A549 treated with Mapracorat at 1 μM for 4 hours (cell line): ENCODE measurements around the gene TNPO2. TPM values are rescaled to one million over a fixed set of nuclear protein-coding genes. Genes with fewer than 3 reads are reported as not detected.

Experiments used
- total RNA-seq: library from RNA; stranded (reverse); fragments of 200-300 nt; extraction: Qiagen RNA extraction; gene quantifications from 5 replicates; pipeline ENCODE4 v1.2.3, GENCODE V29; 2022

The TNPO2 gene
- total RNA-seq, result 24.4 to 36.5 TPM (median 34.0 TPM) in 5 replicates

GRCh38 chr19:12723641-12724426 lies at the start of gene TNPO2:
Gene TNPO2, minus strand, starts transcription at chr19:12723932. Its CDS starts 2,955 bp downstream, at chr19:12720977.

GRCh38 chr19:12751635-12752034 lies 27.9 kb upstream of the TNPO2 start, which contains the start of gene BEST2:
Gene BEST2, plus strand, starts transcription at chr19:12751791. Its CDS starts 802 bp downstream, at chr19:12752593.

GRCh38 chr19:12736995-12737834 lies 13.5 kb upstream of the TNPO2 start, which contains the start of gene GET3:
Gene GET3, plus strand, starts transcription at chr19:12737497. Its CDS starts 9 bp downstream, at chr19:12737506.

GRCh38 chr19:12696366-12697335 lies 27.1 kb downstream of the TNPO2 start, which contains the start of gene FBXW9:
Gene FBXW9, minus strand, starts transcription at chr19:12696631. Its CDS starts 50 bp downstream, at chr19:12696581.

GRCh38 chr19:12687496-12688196 lies 36.1 kb downstream of the TNPO2 start, which contains the start of gene GNG14:
Gene GNG14, plus strand, starts transcription at chr19:12687998. Its CDS starts 51 bp downstream, at chr19:12688049.

GRCh38 chr19:12681074-12681987 lies 42.4 kb downstream of the TNPO2 start, which contains the start of gene DHPS:
Gene DHPS, minus strand, starts transcription at chr19:12681880. Its CDS starts 114 bp downstream, at chr19:12681766.

GRCh38 chr19:12666265-12667048 lies 57.3 kb downstream of the TNPO2 start, which contains the start of the genes MAN2B1 and WDR83:
Gene MAN2B1, minus strand, starts transcription at chr19:12666742. Its CDS starts 41 bp downstream, at chr19:12666701.
Gene WDR83, plus strand, starts transcription at chr19:12666807. Its CDS starts 2,984 bp downstream, at chr19:12669791.

Other genes starting within 250 kb of the TNPO2 start
- gene ZNF709, start 239.1 kb downstream of the TNPO2 start, total RNA-seq, result not detected in 5 replicates
- 1.4 to 2.5 TPM (median 1.7 TPM) in 5 replicates for gene ZNF564, start 172.4 kb downstream of the TNPO2 start, total RNA-seq
- 0.29 to 0.89 TPM (median 0.77 TPM) in 5 replicates for gene ZNF490, start 113.1 kb downstream of the TNPO2 start, total RNA-seq
- gene ZNF791, start 113.0 kb downstream of the TNPO2 start, total RNA-seq, result 4.1 to 6.0 TPM (median 4.9 TPM) in 5 replicates
- 15.8 to 20.2 TPM (median 19.2 TPM) in 5 replicates for gene MAN2B1, start 57.2 kb downstream of the TNPO2 start, total RNA-seq
- gene WDR83, start 57.1 kb downstream of the TNPO2 start, total RNA-seq, result 8.6 to 11.4 TPM (median 9.1 TPM) in 5 replicates
- 34.7 to 50.4 TPM (median 49.3 TPM) in 5 replicates for gene DHPS, start 42.1 kb downstream of the TNPO2 start, total RNA-seq
- not detected in 5 replicates for gene GNG14, start 35.9 kb downstream of the TNPO2 start, total RNA-seq
- gene FBXW9, start 27.3 kb downstream of the TNPO2 start, total RNA-seq, result 9.1 to 14.4 TPM (median 12.9 TPM) in 5 replicates
- gene TRIR, start 10.8 kb upstream of the TNPO2 start, total RNA-seq, result 151 to 217 TPM (median 202 TPM) in 5 replicates
- gene GET3, start 13.6 kb upstream of the TNPO2 start, total RNA-seq, result 78.1 to 102 TPM (median 96.8 TPM) in 5 replicates
- 1.5 to 2.3 TPM (median 1.8 TPM) in 5 replicates for gene BEST2, start 27.9 kb upstream of the TNPO2 start, total RNA-seq
- 9.6 to 11.8 TPM (median 10.1 TPM) in 5 replicates for gene HOOK2, start 51.6 kb upstream of the TNPO2 start, total RNA-seq
- 115 to 209 TPM (median 173 TPM) in 5 replicates for gene JUNB, start 67.6 kb upstream of the TNPO2 start, total RNA-seq
- 0.33 to 0.87 TPM (median 0.68 TPM) in 4 of 5 replicates, not detected in the other for gene PRDX2, start 77.9 kb upstream of the TNPO2 start, total RNA-seq
- 7.7 to 15.0 TPM (median 11.7 TPM) in 4 of 5 replicates, not detected in the other for gene THSD8, start 78.1 kb upstream of the TNPO2 start, total RNA-seq
- gene RNASEH2A, start 82.7 kb upstream of the TNPO2 start, total RNA-seq, result 39.1 to 48.3 TPM (median 46.8 TPM) in 5 replicates
- gene RTBDN, start 110.6 kb upstream of the TNPO2 start, total RNA-seq, result 0.22 to 0.48 TPM (median 0.33 TPM) in 3 of 5 replicates, not detected in the others
- gene MAST1, start 114.6 kb upstream of the TNPO2 start, total RNA-seq, result 1.4 to 2.6 TPM (median 1.9 TPM) in 5 replicates
- gene DNASE2, start 157.5 kb upstream of the TNPO2 start, total RNA-seq, result 26.6 to 32.2 TPM (median 29.9 TPM) in 5 replicates
- gene KLF1, start 163.3 kb upstream of the TNPO2 start, total RNA-seq, result 0.10 TPM in 1 of 5 replicates, not detected in the others
- gene GCDH, start 167.2 kb upstream of the TNPO2 start, total RNA-seq, result 8.7 to 10.3 TPM (median 9.7 TPM) in 5 replicates
- gene SYCE2, start 195.4 kb upstream of the TNPO2 start, total RNA-seq, result 0.42 to 0.75 TPM (median 0.58 TPM) in 5 replicates
- 59.9 to 78.1 TPM (median 68.9 TPM) in 5 replicates for gene FARSA, start 209.8 kb upstream of the TNPO2 start, total RNA-seq
- gene CALR, start 214.7 kb upstream of the TNPO2 start, total RNA-seq, result 493 to 527 TPM (median 508 TPM) in 5 replicates
- 69.3 to 81.9 TPM (median 80.5 TPM) in 5 replicates for gene RAD23A, start 221.9 kb upstream of the TNPO2 start, total RNA-seq
- 31.0 to 58.2 TPM (median 54.0 TPM) in 5 replicates for gene GADD45GIP1, start 233.3 kb upstream of the TNPO2 start, total RNA-seq
- gene DAND5, start 245.6 kb upstream of the TNPO2 start, total RNA-seq, result 0.09 to 0.12 TPM in 2 of 5 replicates, not detected in the others